ENCODE measurements around the gene DEGS2. TPM values are rescaled to one million over a fixed set of nuclear protein-coding genes. Genes with fewer than 3 reads are reported as not detected.

Gene DEGS2
- total and polyA plus RNA-seq, 2 experiments from 2014 or later, result 0.63 to 2.2 TPM

- no peak for TF ChIP-seq ZNF462 (CRISPR knock-in tag; IDR thresholded peaks at IDR 0.05)
- TF ChIP-seq ZNF114 (CRISPR knock-in tag; IDR thresholded peaks at IDR 0.05), result no peak
- TF ChIP-seq CTCF (conservative IDR thresholded peaks at IDR 0.05; ENCODE audit: low read depth in 2 of 2), result no peak
- no peak for TF ChIP-seq EZH2phosphoT487 (IDR thresholded peaks at IDR 0.05; ENCODE audit: unreplicated experiment)
Measured at GRCh38 chr14:100118396-100119011, 40.9 kb downstream of the DEGS2 start (continued).

DNA sequence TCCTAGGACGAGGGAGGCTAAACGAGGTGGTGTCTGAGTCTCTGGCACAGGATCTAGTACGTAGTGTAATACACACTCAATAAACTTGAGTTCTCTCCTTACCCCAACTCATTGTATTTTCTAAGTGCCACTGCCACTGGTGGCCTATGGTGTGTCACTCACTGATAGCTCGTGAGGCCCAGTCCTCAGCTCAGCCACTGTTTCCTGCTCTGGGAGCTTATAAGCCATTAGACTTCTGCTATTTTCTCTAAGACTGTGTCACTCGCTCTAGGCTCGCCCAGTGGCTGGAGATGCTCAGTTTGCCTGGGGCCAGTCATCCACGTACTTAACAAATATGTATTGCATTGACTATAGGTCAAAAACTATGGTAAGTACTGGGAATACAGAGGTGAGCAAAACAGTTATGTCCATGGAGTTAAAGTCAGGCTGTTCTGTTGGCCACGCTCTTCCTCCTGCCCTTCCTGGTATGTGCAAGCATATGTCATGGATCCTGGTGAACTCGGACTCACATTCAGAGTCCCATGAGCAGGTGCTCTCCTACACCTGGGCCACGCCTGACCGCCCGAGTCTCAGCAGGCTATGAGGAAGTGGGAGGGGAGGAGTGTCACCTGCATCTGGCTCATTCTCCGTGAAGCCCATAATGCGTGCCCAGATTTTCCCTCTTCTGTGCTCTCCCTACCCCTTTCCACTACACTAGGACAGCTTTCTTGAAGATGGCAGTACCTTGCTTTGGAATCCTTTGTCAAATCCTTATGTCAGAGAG lies 41.6 kb downstream of the DEGS2 start:
- no peak overlapping the region for H3K4me3 ChIP-seq
- H3K4me2 ChIP-seq, result no peak overlapping the region
- ATAC-seq (no peak), DNase-seq (ENCODE audit: low spot score) (no peak)
- no peaks in the 10 kb centered on the region for H3K9me2 ChIP-seq (ENCODE audit: insufficient read depth)
- H3K79me2 ChIP-seq (replicated peaks; ENCODE audit: insufficient read depth), result no peaks in the 10 kb centered on the region
- no peak overlapping the region for H3K27ac ChIP-seq (ENCODE audit: low read depth)
- peaks cover 5% of the 10 kb centered on the region for H3K27me3 Mint-ChIP-seq (ENCODE audit: insufficient read depth, low read depth, poor library complexity)
- no peaks in the 10 kb centered on the region for H3K4me1 ChIP-seq (ENCODE audit: insufficient read depth)
- H3F3A ChIP-seq (replicated peaks; ENCODE audit: low read depth), result no peaks in the 10 kb centered on the region
- H3K27ac Mint-ChIP-seq, result no peak overlapping the region
- H3K4me3 Mint-ChIP-seq, result no peak overlapping the region
- no peaks in the 10 kb centered on the region for H4K20me1 ChIP-seq (replicated peaks; ENCODE audit: insufficient read depth)
- no peaks in the 10 kb centered on the region for H3K36me3 ChIP-seq (ENCODE audit: insufficient read depth)
- H2AFZ ChIP-seq, result no peak overlapping the region
- H3K27me3 ChIP-seq (ENCODE audit: insufficient read depth), result no peaks in the 10 kb centered on the region
- H3K36me3 Mint-ChIP-seq (ENCODE audit: low read depth), result no peaks in the 10 kb centered on the region; the same call in 2 of the 3 replicates
- TF ChIP-seq STAT1 (IDR thresholded peaks at IDR 0.05; ENCODE audit: unreplicated experiment) (no peak), ZNF114 (CRISPR knock-in tag; IDR thresholded peaks at IDR 0.05) (no peak), ZNF331 (CRISPR knock-in tag; IDR thresholded peaks at IDR 0.05; ENCODE audit: low read depth) (no peak)
- no peaks in the 10 kb centered on the region; the same call in 2 of the 3 replicates for H3K4me1 Mint-ChIP-seq
- H3K9me3 Mint-ChIP-seq, result no peaks in the 10 kb centered on the region
